ENCODE results near the gene PTPRG. TPM values are rescaled to one million over a fixed set of nuclear protein-coding genes. Genes with fewer than 3 reads are reported as not detected.

PTPRG gene
- polyA plus RNA-seq, 1 donor (not counting 4 experiments of a cell fraction or from before 2014, with no cell fraction given): 12.1 TPM

DNA sequence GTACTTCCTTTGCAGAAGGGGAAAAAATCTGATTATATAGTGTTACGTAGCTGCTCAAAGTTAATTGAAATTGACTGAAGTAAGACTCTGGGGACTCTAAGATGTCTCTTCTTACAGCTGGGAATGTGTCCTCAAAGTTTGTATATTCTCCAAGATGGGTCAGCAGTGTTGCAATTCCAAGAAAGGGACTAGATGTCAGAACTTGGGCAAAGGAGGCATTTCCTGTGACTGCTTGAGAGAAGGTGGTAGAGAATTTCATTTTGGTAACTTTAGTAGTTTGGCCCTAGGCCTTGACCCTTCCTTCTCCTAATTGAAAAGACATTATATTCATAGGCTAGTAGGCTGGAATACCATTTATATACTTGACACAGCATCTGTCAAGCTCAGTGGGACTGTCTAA, 33.9 kb downstream of the PTPRG start:
- H3K9me3 ChIP-seq (ENCODE audit: control insufficient read depth, low read depth, low read length): no peaks in the 10 kb centered on the region
- dilution Hi-C loops (cut with MboI; ENCODE audit: extremely low pct_ligation_motif_present, low sequenced_read_pairs): no loop called here
- H3K4me2 ChIP-seq (ENCODE audit: control insufficient read depth, extremely low read depth, insufficient read depth, low read depth, low read length): no peak overlapping the region
- DNase-seq (ENCODE audit: low read depth, low spot score) (no peak), FAIRE-seq (no peak)
- TF ChIP-seq, protein P1, sequence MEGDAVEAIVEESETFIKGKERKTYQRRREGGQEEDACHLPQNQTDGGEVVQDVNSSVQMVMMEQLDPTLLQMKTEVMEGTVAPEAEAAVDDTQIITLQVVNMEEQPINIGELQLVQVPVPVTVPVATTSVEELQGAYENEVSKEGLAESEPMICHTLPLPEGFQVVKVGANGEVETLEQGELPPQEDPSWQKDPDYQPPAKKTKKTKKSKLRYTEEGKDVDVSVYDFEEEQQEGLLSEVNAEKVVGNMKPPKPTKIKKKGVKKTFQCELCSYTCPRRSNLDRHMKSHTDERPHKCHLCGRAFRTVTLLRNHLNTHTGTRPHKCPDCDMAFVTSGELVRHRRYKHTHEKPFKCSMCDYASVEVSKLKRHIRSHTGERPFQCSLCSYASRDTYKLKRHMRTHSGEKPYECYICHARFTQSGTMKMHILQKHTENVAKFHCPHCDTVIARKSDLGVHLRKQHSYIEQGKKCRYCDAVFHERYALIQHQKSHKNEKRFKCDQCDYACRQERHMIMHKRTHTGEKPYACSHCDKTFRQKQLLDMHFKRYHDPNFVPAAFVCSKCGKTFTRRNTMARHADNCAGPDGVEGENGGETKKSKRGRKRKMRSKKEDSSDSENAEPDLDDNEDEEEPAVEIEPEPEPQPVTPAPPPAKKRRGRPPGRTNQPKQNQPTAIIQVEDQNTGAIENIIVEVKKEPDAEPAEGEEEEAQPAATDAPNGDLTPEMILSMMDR (optimal IDR thresholded peaks at IDR 0.05 in 1 of 3, IDR thresholded peaks at IDR 0.05 in 1 of 3, conservative IDR thresholded peaks at IDR 0.05 in 1 of 3; ENCODE audit: extremely low read depth in 1 of 3, insufficient read depth in 2 of 3, low read length in 3 of 3): no peak
- TF ChIP-seq EZH2 (IDR thresholded peaks at IDR 0.05; ENCODE audit: low read length): no peak
- H3K4me1 ChIP-seq (ENCODE audit: control insufficient read depth, extremely low read depth, insufficient read depth, low read length): peaks cover 6% of the 10 kb centered on the region
- H3K27me3 ChIP-seq (ENCODE audit: control insufficient read depth, extremely low read depth, insufficient read depth, low read length): no peaks in the 10 kb centered on the region
- no peak overlapping the region for H2AFZ ChIP-seq (ENCODE audit: control insufficient read depth, low read length)
- no peak overlapping the region for H3K27ac ChIP-seq (ENCODE audit: control insufficient read depth, insufficient read depth, low read length)
- no peaks in the 10 kb centered on the region for H3K9me1 ChIP-seq (ENCODE audit: control insufficient read depth, extremely low read depth, insufficient read depth, low read length)
- no peaks in the 10 kb centered on the region for H3K36me3 ChIP-seq (ENCODE audit: control insufficient read depth in 2 of 2, extremely low read depth in 1 of 2, insufficient read depth in 2 of 2, low read length in 2 of 2)
- H3K79me2 ChIP-seq (ENCODE audit: control insufficient read depth, insufficient read depth, low read length): peaks cover 45% of the 10 kb centered on the region
- H4K20me1 ChIP-seq (ENCODE audit: control insufficient read depth, extremely low read depth, insufficient read depth, low read length): no peaks in the 10 kb centered on the region
- no peak overlapping the region for H3K9ac ChIP-seq (ENCODE audit: control insufficient read depth, extremely low read depth, insufficient read depth, low read length)
- no peak overlapping the region for H3K4me3 ChIP-seq (ENCODE audit: control insufficient read depth in 2 of 3, extremely low read depth in 1 of 3, insufficient read depth in 2 of 3, low read depth in 1 of 3, low read length in 3 of 3)

DNA sequence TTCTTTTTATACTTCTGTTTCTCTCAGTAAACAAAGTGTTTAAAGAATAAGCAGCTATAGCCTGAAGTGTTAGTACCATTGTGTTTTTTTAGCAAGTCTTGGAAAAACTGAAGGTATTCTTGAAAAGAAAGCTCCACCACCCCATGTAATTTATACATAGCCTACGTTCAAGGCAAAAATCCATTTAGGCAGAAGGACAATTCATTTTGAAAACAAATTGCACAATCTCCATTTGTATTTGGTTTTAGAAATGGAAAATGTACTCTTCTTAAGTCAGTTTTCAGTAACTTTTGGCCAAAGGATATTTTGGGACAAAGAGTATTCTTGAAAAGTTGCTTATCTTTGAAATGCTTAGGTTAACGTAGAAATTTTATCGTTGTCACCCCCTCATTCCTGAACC, 34.5 kb downstream of the PTPRG start:
- no peak for DNase-seq (ENCODE audit: low read depth, low spot score)
- no peak for FAIRE-seq
- peaks cover 45% of the 10 kb centered on the region for H3K79me2 ChIP-seq (ENCODE audit: control insufficient read depth, insufficient read depth, low read length)
- H3K9me3 ChIP-seq (ENCODE audit: control insufficient read depth, low read depth, low read length): no peaks in the 10 kb centered on the region
- no peak overlapping the region for H3K9ac ChIP-seq (ENCODE audit: control insufficient read depth, extremely low read depth, insufficient read depth, low read length)
- TF ChIP-seq, protein P1 (optimal IDR thresholded peaks at IDR 0.05 in 1 of 3, IDR thresholded peaks at IDR 0.05 in 1 of 3, conservative IDR thresholded peaks at IDR 0.05 in 1 of 3; ENCODE audit: extremely low read depth in 1 of 3, insufficient read depth in 2 of 3, low read length in 3 of 3): no peak
- TF ChIP-seq EZH2 (IDR thresholded peaks at IDR 0.05; ENCODE audit: low read length): no peak
- dilution Hi-C loops (cut with MboI; ENCODE audit: extremely low pct_ligation_motif_present, low sequenced_read_pairs): no loop called here
- H3K4me3 ChIP-seq (ENCODE audit: control insufficient read depth in 2 of 3, extremely low read depth in 1 of 3, insufficient read depth in 2 of 3, low read depth in 1 of 3, low read length in 3 of 3): no peak overlapping the region
- H3K27me3 ChIP-seq (ENCODE audit: control insufficient read depth, extremely low read depth, insufficient read depth, low read length): no peaks in the 10 kb centered on the region
- H3K27ac ChIP-seq (ENCODE audit: control insufficient read depth, insufficient read depth, low read length): no peak overlapping the region
- no peaks in the 10 kb centered on the region for H4K20me1 ChIP-seq (ENCODE audit: control insufficient read depth, extremely low read depth, insufficient read depth, low read length)
- peaks cover 6% of the 10 kb centered on the region for H3K4me1 ChIP-seq (ENCODE audit: control insufficient read depth, extremely low read depth, insufficient read depth, low read length)
- H3K4me2 ChIP-seq (ENCODE audit: control insufficient read depth, extremely low read depth, insufficient read depth, low read depth, low read length): no peak overlapping the region
- H3K36me3 ChIP-seq (ENCODE audit: control insufficient read depth in 2 of 2, extremely low read depth in 1 of 2, insufficient read depth in 2 of 2, low read length in 2 of 2): no peaks in the 10 kb centered on the region
- no peaks in the 10 kb centered on the region for H3K9me1 ChIP-seq (ENCODE audit: control insufficient read depth, extremely low read depth, insufficient read depth, low read length)
- H2AFZ ChIP-seq (ENCODE audit: control insufficient read depth, low read length): no peak overlapping the region

Measured in keratinocyte (primary cell).